HG03045 (cell line): ENCODE measurements around the gene PPP6R3.
"Not testable (repeated sequence)": the region's sequence is repeated elsewhere in the genome, so short reads cannot be mapped to it uniquely, and the experiment has no call there.

Experiments
- ATAC-seq: cut with Tn5 transposase; IDR thresholded peaks from one replicate; pipeline ENCODE4 v1.9.1; 2021; ENCODE audit warnings: mild to moderate bottlenecking, moderate library complexity; ENCODE audit not compliant: unreplicated experiment

The PPP6R3 gene

DNA sequence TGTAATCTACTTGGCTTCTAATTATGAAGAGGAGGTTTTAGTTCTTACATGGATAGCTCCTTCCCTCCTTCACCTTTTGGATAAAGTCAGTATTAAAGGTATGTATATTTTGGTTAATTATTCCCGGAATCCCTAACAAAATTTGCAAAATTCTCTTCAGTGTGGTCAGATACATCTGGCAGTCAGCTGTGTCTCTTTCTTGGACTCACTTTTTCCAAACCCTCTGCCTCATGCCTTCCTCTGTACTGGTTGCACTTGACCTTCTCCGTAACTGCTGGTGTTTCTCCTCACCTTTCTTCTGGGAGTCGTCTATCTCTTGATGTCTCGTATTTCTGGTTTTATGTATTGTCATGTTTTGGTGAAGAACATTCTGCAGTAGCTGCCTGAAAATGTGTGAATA lies 62.5 kb downstream of the PPP6R3 start:
- ATAC-seq: no peak

DNA sequence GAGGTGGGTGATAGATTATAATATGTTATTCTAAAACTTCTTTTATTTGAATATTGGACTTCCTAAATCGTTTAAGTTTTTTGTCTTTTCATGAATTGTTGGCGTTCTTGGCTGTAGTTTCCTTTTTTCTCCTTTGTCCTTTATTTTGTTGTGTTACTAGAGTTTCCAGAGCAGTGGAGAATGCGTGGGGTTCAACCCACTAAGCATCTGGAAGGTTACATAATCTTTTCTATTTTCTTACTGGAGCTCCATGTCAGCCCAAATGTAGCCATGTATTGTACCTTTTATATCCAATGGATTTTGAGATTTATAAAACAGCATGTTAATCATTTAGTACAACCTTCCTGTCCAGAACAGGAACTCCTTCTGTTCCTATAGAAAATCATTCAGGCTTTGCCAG lies 63.2 kb downstream of the PPP6R3 start:
- ATAC-seq: no peak

DNA sequence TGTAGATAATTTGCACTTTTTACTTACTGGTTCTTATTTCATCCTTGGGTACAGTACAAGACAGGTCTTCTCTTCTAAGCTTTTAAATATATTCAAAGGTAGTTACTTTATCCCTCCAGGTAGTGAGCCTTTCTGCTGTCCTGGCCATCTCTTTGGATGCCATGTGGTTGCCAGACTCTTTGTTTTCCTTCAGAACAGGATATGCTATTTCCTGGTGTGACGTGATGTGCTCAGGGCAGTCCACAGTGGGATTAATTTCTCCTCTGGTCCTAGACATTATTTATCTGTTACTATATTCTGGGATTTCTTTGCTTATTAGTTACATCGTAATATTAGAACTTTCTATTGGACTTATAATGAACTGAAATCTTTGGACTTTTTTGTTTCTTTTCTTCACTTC lies 63.7 kb downstream of the PPP6R3 start:
- ATAC-seq: no peak

DNA sequence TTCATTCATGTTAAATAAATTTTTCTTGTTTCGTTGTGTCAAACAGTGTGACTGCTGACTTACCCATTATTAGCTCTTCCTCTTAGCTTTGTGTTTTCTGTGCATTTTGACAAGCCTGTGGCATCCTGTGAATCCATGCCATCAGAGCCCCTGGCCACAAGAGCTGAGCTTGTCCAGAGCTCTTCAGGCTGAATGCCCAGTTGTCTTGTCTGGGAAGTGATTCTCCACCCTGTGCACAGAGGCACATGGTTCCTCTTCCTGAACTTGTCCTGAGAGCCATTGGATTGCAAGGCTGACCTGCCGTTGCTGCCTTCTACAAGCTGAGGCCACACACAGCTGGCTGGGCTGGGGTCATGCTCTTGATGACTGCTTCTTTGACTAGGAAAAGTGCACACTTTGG lies 64.1 kb downstream of the PPP6R3 start:
- no peak for ATAC-seq

DNA sequence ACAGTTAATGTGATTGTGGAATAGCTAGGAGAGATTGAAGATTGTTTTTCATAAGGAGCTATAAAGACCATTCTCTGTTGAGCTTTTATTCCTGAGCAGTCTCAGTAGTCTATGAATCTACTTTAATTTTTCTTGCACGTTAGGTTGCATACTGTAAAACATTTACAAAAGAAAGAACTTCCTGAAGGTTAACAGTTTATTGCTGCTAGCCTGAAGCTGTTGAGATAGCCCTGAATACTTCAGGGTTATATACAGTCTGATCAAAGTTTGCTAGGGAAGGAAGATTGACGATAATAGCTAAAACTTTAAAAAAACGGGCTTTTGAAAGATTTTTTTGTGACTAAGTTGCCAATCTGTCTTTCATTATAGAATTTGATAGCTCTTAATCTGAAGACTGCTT lies 64.8 kb downstream of the PPP6R3 start:
- no peak for ATAC-seq

DNA sequence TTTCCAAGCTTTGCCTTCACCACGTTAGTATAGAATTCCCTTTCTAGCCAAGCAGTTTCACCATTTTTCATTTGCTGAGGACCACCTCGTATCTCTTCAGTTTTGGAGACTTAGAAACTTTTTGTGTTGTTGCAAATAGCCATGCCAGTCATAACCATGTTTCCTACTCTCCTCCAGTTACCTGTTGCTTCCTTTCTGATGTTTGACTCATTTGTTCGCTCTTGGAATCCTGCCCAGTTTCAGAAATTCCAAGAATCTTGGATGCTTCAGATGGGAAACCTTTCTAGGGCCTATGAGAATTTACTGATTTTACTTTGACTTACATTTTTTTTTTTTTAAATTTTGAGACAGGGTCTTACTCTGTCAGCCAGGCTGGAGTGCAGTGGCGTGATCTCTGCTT lies 65.4 kb downstream of the PPP6R3 start:
- no peak for ATAC-seq

DNA sequence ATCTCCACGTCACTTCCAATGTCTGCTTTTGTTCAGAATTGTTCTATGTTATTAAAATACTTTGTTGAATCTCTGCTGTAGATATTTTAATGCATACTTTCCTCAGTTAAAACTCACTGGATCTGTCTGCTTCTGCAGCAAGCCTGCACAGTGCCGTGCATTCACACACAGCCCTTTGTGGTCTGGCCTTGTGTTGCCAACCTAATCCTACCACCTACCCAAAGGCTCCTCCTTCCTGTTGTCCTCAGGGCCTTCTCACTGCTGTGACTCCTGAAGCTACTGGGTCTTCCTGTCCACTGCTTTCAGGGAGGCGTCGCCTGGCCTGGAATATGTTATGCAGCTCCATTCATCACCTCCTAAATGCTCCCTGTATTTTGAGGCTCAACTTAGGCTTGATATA lies 67.0 kb downstream of the PPP6R3 start:
- ATAC-seq: no peak

DNA sequence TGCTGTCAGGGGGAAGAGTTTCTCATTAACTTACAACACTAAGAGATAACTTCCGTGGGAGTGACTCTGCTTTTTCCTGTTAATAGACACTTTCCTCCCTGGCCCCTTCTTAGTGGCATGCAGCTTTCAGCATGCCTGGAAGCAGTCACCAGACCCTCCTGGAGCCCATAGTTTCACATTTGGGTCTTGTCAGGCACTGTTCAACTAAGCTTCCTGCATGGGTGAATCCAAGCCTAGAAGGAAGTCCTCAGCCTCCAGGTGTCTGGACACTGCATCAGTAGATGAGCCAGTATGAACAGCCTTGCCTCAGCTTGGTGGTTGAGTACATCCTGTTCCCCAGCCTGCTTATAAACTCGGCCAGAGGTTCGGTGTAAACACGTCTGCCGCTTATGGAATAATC lies 68.1 kb downstream of the PPP6R3 start:
- ATAC-seq: no peak

DNA sequence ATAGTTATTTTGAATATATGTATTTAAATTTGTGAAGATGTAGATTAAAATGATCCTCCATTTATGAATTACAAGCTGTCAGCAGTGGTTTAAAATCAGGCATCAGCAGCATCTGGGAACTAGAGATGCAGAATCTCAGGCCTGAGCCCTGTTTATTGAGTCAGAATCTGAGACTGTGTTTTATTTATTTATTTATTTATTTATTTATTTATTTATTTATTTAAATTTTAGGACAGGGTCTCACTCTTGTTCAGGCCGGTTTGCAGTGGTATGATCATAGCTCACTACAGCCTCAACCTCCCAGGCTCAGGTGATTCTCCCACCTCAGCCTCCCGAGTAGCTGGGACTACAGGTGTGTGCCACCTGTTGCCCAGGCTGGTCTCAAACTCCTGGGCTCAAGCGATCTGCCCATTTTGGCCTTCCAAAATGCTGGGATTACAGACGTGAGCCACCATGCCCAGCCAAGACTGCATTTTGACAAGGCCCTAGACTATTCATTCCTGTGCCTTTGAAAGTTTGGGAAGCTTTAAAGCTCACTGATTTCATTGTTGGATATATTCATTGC lies 70.7 kb downstream of the PPP6R3 start:
- ATAC-seq: no peak

DNA sequence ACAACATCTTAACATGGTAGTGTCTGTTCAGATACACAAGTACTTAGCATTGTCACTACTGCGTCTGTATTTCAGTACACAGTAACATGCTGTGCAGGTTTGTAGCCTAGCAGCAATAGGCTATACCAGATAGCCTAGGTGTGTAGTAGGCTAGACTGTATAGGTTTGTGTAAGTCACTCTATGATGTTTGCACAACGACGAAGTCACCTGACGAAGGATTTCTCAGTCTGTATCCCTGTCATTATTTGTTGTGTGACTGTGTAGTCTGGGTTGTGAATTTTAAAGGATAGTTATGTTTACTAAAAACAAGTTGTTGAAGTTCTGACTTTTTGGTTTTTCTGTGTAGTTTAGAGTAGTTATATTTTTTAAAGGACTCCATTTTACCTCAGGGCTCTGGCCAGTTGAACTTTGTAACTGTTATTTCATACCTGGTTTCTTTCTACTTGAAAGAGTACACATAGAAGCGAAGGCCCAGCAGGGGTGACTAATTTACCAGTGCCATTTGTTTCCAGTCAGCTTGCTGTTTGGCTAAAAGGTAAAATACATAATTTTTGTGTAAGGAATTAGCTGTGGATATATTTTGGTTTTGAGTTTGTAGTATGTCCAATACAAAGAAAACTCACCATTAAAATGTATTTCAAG lies 72.3 kb downstream of the PPP6R3 start:
- ATAC-seq: no peak

DNA sequence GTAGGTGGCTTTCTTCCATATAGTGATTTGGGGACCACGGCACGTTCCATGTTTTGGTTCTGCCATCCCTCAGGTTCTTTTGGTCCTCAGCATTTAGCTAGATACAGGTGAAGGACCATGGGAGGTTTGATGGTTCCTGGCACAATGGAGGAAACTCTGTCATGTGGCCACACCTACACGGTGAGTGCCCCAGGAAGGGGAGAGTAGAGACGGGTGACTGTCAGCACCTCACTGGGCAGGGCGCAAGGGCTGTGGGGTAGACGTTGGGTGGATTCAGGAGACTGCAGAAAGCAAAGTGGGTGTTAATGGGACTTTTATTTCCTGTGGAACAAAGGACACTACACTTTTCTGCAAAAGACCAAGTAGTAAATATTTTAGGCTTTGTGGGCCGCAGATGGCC lies 73.4 kb downstream of the PPP6R3 start:
- ATAC-seq: no peak

DNA sequence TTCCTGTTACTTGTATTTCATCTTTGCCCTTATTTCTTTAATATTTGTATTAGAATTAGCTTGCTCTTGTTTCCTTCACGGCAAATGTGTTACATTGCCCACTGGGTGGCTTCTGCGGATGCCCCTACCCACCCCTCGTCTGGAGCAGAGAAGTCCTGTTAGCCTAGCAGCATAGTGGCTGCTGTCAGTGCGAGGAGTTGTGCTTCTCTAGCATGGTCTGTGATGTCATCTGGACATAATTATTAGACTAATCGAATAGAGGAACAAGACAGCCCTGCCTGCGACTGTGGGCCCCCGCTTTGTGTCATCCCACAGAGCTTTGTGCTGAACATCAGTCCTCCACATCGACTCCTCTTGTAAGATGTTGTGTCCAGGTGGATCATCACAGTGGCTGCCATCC lies 74.5 kb downstream of the PPP6R3 start:
- ATAC-seq: no peak

DNA sequence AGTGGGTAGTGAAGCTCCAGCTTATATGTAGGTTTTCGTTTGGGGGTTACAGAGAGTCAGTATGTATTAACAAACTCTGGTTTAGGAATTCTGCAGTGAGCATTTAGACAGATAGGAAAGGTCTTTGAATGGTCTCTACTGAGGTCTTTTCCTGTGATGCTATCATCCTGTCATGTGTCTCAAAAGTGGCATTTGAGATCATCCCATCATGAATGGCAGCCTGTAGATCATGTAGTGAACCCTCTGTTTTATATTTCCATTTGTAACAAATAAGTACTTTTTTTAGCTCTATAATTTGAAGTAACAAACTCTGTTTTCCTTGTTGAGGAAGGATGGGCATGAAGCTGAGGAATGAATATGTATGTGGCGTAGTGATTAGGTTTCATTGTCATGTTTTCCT lies 76.2 kb downstream of the PPP6R3 start:
- no peak for ATAC-seq

DNA sequence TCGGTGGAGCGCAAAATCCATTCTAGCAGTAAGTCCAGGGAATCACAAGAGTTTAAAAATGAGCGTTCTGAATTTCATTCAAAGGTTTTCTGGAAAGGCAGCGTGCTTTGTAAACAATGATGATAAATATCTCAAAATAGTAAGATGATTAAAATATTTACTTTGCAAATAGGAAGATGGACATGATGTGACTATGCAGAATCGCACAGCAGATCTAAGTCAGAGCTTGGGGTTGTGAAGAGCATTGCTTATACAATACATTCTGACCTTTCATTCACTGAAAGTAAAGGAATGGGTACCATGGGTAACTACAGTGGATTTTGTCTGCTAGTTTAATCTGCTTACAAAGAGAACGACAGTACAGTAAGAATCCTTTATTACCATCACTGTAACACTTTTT lies 77.5 kb downstream of the PPP6R3 start:
- ATAC-seq: no peak

DNA sequence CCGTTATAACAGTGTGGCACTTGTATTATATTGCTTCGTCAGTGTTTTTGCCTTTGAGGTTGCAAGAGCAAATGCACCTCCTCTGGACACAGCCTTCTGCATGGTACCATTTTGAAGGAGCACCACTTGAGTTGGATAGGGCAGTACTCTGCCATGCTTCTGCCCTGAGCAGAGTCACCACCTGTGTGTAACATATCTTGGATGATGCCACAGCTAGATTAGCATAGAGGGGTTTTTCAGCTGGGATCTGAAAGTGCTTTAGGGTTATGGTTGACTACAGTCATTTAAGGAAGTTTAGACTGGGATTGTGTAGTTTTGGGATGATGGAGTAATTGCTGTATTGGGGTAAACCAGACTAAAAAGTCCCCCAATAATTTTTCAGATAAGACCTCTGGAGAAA lies 78.8 kb downstream of the PPP6R3 start:
- no peak for ATAC-seq

DNA sequence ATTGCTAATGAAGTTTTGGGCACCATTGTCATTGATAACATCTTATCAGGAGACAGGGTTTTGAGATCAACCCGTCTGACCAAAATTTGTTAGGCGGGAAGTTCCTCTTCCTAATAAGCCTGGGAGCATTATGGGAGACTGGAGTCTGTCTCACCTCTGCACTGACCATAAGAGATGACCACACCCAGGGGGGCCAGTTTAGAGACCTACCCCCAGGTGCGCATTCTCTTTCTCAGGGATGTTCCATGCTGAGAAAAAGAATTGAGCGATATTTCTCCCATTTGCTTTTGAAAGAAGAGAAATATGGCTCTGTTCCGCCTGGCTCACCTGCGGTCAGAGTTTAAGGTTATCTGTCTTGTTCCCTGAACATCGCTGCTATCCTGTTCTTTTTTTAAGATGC lies 80.0 kb downstream of the PPP6R3 start:
- ATAC-seq: not testable (repeated sequence)

DNA sequence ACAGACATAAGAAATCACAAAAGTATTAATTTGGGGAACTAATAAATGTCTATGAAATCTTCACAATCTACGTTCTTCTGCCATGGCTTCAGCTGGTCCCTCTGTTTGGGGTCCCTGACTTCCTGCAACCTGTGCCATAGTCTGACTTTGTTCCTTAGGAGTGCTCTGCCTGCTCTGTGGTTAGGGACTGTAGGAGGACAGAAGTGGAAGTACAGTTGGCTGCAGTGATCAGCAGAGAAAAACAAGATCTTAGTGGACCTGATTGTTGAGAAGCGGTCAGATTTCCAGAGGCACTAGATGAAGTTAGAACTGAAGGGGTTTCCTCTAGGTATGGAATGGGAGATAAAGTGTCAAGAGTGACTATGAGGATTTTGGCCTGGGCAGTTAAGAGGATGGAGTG lies 80.6 kb downstream of the PPP6R3 start:
- ATAC-seq: no peak

DNA sequence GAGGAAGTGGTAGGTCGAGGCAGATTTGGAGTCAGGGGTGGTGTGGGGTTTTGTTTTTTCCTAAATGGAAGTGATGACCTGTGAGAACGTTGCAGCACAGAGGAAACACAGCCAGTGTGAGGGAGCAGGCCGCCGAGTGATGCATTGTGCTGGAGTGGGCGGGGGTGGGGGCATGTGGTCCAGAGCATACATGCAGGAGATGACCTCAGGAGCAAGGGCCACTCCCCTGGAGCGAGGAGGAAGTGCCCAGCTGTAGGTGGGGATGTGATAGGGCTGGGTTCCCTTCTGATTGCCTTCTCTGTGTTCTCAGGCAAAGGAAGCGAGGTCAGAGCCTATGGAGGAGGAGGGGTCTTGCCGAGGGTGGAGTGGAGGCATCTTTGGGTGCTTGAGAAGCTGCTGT lies 81.4 kb downstream of the PPP6R3 start:
- ATAC-seq: no peak

DNA sequence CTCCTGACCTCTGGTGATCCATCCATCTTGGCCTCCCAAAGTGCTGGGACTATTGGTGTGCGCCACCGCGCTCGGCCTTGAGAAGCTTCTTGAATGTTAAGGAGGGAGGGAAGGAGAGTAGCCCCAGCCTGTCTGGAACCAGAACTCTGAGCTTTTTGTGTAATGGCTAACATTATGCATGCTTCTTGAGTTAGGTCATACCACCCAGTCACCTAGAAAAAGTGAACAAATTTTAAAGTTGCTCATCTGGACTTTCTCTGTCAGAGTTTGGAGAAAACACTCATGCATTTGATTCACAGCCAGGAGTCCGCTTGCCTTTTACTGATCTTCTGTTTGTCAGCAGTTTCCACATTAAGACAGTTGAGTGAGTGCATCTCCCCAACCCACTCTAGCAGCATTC lies 82.1 kb downstream of the PPP6R3 start:
- no peak for ATAC-seq

DNA sequence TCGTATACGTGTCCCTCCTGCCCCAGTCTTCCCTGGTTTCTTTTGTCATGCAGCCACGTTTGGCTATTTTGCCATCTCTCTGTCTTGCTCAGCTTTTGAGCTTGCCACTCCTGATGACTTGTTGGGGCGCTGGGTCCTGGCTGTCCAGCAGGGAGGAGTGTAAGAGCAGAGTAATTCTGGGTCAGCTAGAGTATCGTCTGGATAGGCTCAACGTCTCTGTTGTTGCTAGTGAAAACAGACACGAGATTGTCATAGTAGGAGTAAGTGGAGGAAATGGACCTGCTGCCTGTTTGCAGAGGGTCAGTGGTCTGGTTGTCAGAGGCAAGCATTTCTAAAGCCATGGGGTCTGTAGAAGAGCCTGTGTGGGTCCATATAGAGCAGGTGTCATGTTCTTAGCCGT lies 83.0 kb downstream of the PPP6R3 start:
- no peak for ATAC-seq

DNA sequence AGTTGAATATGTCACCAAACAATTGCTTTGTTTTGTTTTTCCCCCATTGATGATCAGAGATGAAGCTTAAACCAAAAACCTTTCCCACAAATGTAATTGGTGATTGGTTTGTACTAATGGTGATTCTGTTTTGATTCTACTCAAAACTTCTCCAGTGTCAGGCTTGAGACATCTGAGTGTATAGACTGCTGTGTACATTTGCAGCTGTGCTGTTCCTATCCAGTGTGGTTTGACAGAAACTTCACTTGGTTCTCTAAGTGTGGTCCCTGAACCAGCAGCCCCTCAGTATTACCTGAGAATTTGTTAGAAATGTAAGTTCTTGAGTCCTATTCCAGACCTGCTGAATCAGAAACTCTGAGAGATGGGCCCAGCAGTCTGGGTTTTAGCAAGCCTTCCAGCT lies 84.8 kb downstream of the PPP6R3 start:
- no peak for ATAC-seq

DNA sequence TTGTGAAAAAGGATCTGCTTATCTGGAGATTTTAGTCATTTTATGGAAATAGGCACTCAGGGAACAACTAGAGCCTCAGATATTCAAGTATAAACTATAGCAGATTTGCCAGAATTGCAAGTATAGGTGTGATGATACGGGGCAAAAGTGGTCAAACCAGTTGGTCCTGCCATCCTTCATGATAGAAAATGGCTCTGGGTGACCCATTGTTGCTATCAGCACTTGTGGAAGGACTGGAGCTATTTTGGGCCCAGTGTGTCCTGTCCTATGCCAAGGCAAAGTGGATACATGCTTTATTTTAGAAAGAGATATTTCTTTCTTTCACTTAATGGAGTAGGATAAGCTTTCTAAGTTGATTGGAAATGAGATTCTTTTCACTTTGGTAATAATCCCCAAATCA lies 85.2 kb downstream of the PPP6R3 start:
- no peak for ATAC-seq

DNA sequence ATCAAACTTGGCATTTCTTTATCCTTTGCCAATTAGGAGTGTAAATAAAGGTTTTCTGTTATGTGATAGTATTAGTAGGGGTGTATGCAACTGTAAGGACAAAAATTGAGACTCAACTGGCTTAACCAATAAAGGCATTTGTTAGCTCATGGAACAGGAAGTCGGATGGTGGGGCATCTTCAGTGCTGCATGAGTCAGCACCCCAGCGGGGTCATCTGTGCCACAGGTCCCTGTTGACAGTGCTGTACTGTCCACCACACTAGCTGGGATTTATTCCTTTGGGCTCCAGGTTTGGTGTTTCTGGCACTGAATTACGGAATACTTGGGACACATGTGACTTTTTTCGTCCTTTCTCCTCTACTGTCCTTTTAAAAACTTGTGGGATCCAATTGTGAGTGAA lies 86.0 kb downstream of the PPP6R3 start:
- ATAC-seq: no peak
